ENCODE data around the gene PFKFB4. TPM values are rescaled to one million over a fixed set of nuclear protein-coding genes. Genes with fewer than 3 reads are reported as not detected.

Gene PFKFB4
- total RNA-seq, 2 donors from 2014 or later, result 12.6 to 19.0 TPM

DNA sequence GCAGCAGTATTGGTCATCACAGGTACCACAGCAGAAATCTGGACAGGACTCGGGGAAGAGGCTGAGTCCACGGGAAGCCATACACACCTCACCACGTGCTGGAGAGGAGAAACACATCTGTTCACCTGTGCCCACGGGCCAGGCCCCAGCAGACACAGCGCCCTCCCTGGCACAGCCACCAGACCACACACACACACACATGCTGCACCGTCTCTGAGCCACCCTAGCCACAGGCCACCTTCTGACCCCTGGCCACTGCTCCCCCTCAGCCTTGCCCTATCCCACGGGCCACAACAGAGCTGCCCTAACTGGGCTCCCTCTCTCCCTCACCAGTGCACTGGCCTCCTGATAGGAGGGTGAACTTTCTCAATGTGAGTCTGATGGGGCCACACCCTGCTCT lies 55.4 kb downstream of the PFKFB4 start:
- no peak for DNase-seq
- H3K27me3 ChIP-seq (ENCODE audit: control insufficient read depth, insufficient read depth, low read length, poor library complexity, severe bottlenecking), result no peaks in the 10 kb centered on the region
- peaks cover 26% of the 10 kb centered on the region for H3K36me3 ChIP-seq (ENCODE audit: control insufficient read depth, insufficient read depth, low read length)
- Mint-ChIP-seq H3K4me1 (peaks cover 15% of the 10 kb centered on the region), H3K4me3 (no peak overlapping the region), H3K27me3 (ENCODE audit: insufficient read depth) (peaks cover 5% of the 10 kb centered on the region), H3K27ac (peak overlapping the region; percentile 74), H3K36me3 (ENCODE audit: low read depth) (peaks cover 34% of the 10 kb centered on the region), H3K9me3 (peaks cover 9% of the 10 kb centered on the region)
- H3K9ac ChIP-seq (ENCODE audit: extremely low read depth, low read length, poor library complexity, severe bottlenecking), result no peak overlapping the region
- no peak overlapping the region for H3K27ac ChIP-seq (ENCODE audit: low read depth, low read length)
- WGBS, 2 experiments (ENCODE audit: insufficient coverage in 1 of 2, insufficient read length in 1 of 2), result 91 to 96% methylated on average over 4 to 7 of the region's 7 CpGs
- peaks cover 10% of the 10 kb centered on the region for H3K4me1 ChIP-seq (ENCODE audit: control insufficient read depth, insufficient read depth, low read length)
- H3K9me3 ChIP-seq (ENCODE audit: control insufficient read depth, low read length), result peaks cover 9% of the 10 kb centered on the region
- TF ChIP-seq, protein P1, sequence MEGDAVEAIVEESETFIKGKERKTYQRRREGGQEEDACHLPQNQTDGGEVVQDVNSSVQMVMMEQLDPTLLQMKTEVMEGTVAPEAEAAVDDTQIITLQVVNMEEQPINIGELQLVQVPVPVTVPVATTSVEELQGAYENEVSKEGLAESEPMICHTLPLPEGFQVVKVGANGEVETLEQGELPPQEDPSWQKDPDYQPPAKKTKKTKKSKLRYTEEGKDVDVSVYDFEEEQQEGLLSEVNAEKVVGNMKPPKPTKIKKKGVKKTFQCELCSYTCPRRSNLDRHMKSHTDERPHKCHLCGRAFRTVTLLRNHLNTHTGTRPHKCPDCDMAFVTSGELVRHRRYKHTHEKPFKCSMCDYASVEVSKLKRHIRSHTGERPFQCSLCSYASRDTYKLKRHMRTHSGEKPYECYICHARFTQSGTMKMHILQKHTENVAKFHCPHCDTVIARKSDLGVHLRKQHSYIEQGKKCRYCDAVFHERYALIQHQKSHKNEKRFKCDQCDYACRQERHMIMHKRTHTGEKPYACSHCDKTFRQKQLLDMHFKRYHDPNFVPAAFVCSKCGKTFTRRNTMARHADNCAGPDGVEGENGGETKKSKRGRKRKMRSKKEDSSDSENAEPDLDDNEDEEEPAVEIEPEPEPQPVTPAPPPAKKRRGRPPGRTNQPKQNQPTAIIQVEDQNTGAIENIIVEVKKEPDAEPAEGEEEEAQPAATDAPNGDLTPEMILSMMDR (conservative IDR thresholded peaks at IDR 0.05), result no peak
- H3K4me3 ChIP-seq (ENCODE audit: low read length), result no peak overlapping the region

DNA sequence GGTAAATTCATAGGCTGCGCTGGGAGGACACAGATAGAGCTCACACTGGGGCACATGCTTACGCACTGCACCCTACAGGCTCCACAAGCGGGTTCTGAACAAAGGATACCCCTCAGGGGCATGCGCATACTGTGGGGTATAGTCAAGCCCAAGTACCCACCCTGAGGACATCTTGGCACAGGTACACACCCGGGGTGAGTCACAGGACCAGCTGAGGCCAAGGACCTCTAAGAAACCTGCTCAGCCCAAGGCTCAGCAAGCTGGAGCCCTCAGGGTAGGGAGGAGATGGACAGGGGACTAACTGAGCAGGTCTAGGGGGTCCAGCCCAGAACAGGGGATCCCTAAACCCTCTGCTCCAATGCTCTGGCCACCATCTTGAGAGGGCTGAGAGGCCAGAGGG lies 55.9 kb downstream of the PFKFB4 start:
- H3K9me3 Mint-ChIP-seq, result peaks cover 9% of the 10 kb centered on the region

DNA sequence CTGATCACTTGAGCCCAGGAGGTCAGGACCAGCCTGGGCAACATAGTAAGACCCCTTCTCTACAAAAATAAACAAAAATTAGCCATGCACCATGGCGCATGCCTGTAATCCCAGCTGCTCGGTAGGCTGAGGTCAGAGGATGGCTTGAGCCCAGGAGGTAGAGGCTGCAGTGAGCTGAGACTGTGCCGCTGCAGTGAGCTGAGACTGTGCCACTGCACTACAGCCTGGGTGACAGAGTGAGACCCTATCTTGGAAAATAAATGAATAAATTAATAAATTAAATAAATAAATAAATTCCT lies 63.5 kb downstream of the PFKFB4 start:
- TF ChIP-seq, protein P1 (conservative IDR thresholded peaks at IDR 0.05), result no peak
- Mint-ChIP-seq H3K9me3 (peaks cover 4% of the 10 kb centered on the region), H3K27me3 (ENCODE audit: insufficient read depth) (no peaks in the 10 kb centered on the region), H3K36me3 (ENCODE audit: low read depth) (peaks cover 48% of the 10 kb centered on the region), H3K4me3 (no peak overlapping the region), H3K27ac (no peak overlapping the region), H3K4me1 (peaks cover 12% of the 10 kb centered on the region)
- peak; percentile 13 for DNase-seq
- Histone ChIP-seq H3K4me1 (ENCODE audit: control insufficient read depth, insufficient read depth, low read length) (no peaks in the 10 kb centered on the region), H3K9me3 (ENCODE audit: control insufficient read depth, low read length) (peaks cover 2% of the 10 kb centered on the region), H3K4me3 (ENCODE audit: low read length) (no peak overlapping the region), H3K27me3 (ENCODE audit: control insufficient read depth, insufficient read depth, low read length, poor library complexity, severe bottlenecking) (no peaks in the 10 kb centered on the region), H3K27ac (ENCODE audit: low read depth, low read length) (no peak overlapping the region), H3K36me3 (ENCODE audit: control insufficient read depth, insufficient read depth, low read length) (peaks cover 25% of the 10 kb centered on the region), H3K9ac (ENCODE audit: extremely low read depth, low read length, poor library complexity, severe bottlenecking) (no peak overlapping the region)
- 91 to 94% methylated on average over 2 to 3 of the region's 3 CpGs for WGBS, 2 experiments (ENCODE audit: insufficient coverage in 1 of 2, insufficient read length in 1 of 2)

More for the DNA sequence above, 55.9 kb downstream of the PFKFB4 start:
- TF ChIP-seq, protein P1 (conservative IDR thresholded peaks at IDR 0.05), result no peak
- no peak overlapping the region for H3K27ac ChIP-seq (ENCODE audit: low read depth, low read length)
- H3K36me3 Mint-ChIP-seq (ENCODE audit: low read depth), result peaks cover 34% of the 10 kb centered on the region
- H3K4me3 Mint-ChIP-seq, result no peak overlapping the region
- H3K4me1 ChIP-seq (ENCODE audit: control insufficient read depth, insufficient read depth, low read length), result peaks cover 8% of the 10 kb centered on the region
- DNase-seq, result no peak
- peaks cover 9% of the 10 kb centered on the region for H3K9me3 ChIP-seq (ENCODE audit: control insufficient read depth, low read length)
- peaks cover 11% of the 10 kb centered on the region for H3K4me1 Mint-ChIP-seq
- H3K27me3 ChIP-seq (ENCODE audit: control insufficient read depth, insufficient read depth, low read length, poor library complexity, severe bottlenecking), result no peaks in the 10 kb centered on the region
- H3K4me3 ChIP-seq (ENCODE audit: low read length), result no peak overlapping the region
- H3K36me3 ChIP-seq (ENCODE audit: control insufficient read depth, insufficient read depth, low read length), result peaks cover 26% of the 10 kb centered on the region
- 96% methylated on average over 5 of the region's 5 CpGs for WGBS, 2 experiments (ENCODE audit: insufficient coverage in 1 of 2, insufficient read length in 1 of 2)
- no peak overlapping the region for H3K9ac ChIP-seq (ENCODE audit: extremely low read depth, low read length, poor library complexity, severe bottlenecking)
- no peak overlapping the region for H3K27ac Mint-ChIP-seq
- peaks cover 5% of the 10 kb centered on the region for H3K27me3 Mint-ChIP-seq (ENCODE audit: insufficient read depth)

Measured in endodermal cell (in vitro differentiated cells).